ENCODE measurements around the gene ANKS3.
A peak's percentile ranks its signal among the peaks of the same experiment; 100 is the strongest.

The ANKS3 gene, protein sequence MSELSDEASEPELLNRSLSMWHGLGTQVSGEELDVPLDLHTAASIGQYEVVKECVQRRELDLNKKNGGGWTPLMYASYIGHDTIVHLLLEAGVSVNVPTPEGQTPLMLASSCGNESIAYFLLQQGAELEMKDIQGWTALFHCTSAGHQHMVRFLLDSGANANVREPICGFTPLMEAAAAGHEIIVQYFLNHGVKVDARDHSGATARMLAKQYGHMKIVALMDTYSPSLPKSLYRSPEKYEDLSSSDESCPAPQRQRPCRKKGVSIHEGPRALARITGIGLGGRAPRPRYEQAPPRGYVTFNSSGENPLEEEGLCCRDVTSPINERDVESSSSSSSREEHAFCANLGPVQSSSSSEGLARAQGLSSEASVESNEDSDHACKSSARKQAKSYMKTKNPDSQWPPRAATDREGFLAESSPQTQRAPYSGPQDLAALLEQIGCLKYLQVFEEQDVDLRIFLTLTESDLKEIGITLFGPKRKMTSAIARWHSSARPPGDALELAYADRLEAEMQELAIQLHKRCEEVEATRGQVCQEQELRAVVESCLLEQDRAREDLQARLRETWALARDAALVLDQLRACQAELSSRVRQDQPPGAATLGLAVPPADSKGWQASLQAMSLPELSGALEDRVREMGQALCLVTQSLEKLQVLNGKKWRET

DNA sequence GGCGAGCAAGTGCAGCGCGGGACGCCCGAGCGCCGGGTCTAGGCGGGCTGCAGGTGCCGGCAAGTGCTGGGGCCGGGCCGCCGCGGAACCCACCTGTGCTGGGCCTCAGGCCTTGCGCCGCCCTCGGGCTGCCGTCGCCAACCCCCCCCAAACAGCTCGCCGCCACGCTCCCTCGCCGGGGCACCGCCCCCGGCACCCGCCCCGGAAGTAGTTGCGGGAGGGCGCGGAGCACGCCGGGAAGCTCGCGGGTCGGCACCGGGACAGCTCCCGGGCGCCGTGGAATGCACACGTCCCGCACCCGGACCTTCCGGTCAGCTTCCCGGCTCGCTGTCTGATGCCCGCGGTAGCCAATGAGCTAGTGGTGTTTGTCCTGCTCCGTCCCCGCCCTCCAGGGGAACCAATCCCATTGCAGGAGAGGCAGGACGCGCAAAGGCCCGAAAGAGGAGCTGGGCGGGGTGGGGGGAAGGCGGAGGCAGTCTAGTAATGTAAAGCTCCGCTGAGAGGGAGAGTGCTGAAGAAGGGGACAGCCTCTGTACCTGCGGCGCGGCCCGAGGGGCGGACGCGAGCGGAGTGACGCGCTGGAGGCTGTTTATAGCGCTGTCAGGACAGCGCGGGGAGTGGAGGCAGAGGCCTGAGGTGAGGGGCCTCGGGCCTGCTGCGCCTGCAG lies at the start of gene ANKS3, which contains the start of gene DNAAF8:
Gene ANKS3 (minus strand): TSS at position 209 of the 667 bp plus-strand sequence. CDS start 4,122 bp downstream, outside the sequence.
Gene DNAAF8 (plus strand): TSS at position 475 of the 667 bp plus-strand sequence. CDS start 1,978 bp downstream, outside the sequence.
- TF ChIP-seq, protein P1, sequence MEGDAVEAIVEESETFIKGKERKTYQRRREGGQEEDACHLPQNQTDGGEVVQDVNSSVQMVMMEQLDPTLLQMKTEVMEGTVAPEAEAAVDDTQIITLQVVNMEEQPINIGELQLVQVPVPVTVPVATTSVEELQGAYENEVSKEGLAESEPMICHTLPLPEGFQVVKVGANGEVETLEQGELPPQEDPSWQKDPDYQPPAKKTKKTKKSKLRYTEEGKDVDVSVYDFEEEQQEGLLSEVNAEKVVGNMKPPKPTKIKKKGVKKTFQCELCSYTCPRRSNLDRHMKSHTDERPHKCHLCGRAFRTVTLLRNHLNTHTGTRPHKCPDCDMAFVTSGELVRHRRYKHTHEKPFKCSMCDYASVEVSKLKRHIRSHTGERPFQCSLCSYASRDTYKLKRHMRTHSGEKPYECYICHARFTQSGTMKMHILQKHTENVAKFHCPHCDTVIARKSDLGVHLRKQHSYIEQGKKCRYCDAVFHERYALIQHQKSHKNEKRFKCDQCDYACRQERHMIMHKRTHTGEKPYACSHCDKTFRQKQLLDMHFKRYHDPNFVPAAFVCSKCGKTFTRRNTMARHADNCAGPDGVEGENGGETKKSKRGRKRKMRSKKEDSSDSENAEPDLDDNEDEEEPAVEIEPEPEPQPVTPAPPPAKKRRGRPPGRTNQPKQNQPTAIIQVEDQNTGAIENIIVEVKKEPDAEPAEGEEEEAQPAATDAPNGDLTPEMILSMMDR (IDR thresholded peaks at IDR 0.05; ENCODE audit: low read depth, low read length, missing control alignments): no peak
- peak; percentile 94 for DNase-seq (ENCODE audit: low read depth)
- peak within 1 kb of the TSS; percentile 96 for H3K4me3 ChIP-seq (ENCODE audit: low read depth, low read length)
- in situ Hi-C loops (cut with HindIII; ENCODE audit: low sequenced_read_pairs): no loop called here

DNA sequence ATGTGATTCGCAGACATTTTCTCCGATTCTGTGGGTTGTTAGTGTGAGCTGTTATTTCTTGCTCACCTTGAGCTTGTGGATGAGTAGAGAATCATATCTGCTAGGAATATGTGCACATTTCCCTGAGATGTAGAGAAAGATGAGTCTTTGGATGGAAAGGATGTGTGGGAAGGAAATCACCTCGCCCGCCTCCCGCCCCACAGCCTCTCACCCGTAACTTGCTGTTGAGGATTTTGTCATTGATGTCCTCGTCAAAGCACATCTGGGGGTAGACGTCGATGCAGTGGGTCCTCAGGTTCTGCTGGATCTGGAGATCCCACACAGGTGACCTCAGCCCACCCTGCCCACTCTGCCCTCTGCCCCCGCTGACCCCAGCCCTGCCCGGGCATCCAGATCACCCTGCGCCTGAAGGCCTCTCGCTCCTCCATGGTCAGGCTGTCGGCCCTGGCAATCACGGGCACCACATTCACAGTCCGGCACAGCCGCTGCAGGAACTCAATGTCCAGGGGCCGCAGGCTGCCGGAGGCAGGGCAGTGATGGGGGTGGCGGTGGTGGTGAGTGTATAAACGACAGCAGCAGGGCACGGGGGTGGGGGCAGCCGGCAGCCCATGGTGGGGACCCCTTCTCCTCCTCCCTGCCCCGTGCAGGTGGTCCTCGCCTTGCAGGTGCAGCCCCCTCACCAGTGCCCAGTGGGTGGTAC lies 49.3 kb upstream of the ANKS3 start:
- DNase-seq (ENCODE audit: low read depth): no peak
- in situ Hi-C loops (cut with HindIII; ENCODE audit: low sequenced_read_pairs): no loop called here
- TF ChIP-seq, protein P1 (IDR thresholded peaks at IDR 0.05; ENCODE audit: low read depth, low read length, missing control alignments): no peak
- H3K4me3 ChIP-seq (ENCODE audit: low read depth, low read length): no peak overlapping the region

DNA sequence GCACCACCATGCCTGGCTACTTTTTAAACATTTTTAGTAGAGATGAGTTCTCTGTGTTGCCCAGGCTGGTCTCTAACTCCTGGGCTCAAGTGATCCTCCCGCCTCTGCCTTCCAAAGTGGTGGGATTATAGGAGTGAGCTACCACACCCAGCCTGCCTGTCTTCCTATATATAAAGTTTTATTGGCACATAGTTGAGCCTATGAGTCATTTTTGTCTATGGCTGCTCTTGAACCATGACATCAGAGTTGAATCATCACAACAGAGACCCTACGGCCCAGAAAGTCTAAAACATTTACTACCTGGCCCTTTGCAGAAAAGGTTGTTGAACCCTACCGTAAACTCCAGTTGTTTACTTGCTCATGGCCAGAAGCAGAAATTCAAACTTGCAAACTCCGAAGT lies 46.2 kb upstream of the ANKS3 start:
- in situ Hi-C loops (cut with HindIII; ENCODE audit: low sequenced_read_pairs): no loop called here
- TF ChIP-seq, protein P1 (IDR thresholded peaks at IDR 0.05; ENCODE audit: low read depth, low read length, missing control alignments): no peak
- no peak overlapping the region for H3K4me3 ChIP-seq (ENCODE audit: low read depth, low read length)
- no peak for DNase-seq (ENCODE audit: low read depth)

DNA sequence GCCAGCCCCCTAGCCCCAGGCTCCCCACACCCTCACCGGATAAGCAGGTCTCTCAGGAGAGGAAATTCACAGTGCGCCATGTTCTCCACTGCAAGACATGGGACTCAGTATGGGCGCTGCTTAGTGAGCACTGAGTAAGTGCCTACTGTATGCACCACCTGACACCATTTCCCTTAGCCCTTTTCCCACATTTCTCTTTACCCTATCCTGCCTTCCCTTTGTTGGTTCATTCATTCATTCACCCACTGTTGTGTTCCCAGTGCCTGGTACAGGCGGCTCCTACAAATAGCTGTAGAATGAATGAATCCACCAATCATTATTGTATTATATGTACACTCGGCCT lies 44.0 kb upstream of the ANKS3 start:
- TF ChIP-seq, protein P1 (IDR thresholded peaks at IDR 0.05; ENCODE audit: low read depth, low read length, missing control alignments): no peak
- in situ Hi-C loops (cut with HindIII; ENCODE audit: low sequenced_read_pairs): no loop called here
- no peak overlapping the region for H3K4me3 ChIP-seq (ENCODE audit: low read depth, low read length)
- no peak for DNase-seq (ENCODE audit: low read depth)

DNA sequence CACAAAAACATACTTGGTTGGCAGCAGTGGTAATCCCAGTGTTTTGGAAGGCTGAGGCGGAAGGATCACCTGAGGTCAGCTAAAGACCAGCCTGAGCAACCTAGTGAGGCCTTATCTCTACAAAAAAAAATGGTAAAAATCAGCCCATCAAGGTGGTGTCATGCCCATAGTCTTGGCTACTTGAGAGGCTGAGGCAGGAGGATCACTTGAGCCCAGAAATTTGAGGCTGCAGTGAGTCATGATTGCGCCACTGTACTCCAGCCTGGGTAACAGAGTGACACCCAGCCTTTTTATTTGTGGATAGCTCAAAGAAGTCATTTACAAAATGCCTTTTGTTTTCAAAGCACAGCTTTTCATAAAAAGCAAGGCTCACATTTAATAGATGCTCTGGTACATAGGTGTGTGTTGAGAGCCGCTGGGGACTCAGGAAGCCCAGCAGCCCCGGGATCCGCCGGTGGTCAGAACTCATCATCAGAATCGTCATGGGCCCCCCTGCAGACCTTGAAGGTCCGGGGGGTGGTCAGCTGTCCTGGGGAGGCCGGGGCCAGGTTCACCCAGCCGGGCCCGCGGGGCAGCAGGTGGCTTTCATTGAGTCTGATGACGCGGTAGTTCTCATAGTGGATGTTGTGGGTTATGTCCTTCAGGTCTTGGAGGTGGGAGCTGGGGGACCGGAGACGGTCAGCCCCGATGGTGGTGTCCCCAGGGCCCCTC lies 43.4 kb upstream of the ANKS3 start:
- no peak for DNase-seq (ENCODE audit: low read depth)
- in situ Hi-C loops (cut with HindIII; ENCODE audit: low sequenced_read_pairs): no loop called here
- TF ChIP-seq, protein P1 (IDR thresholded peaks at IDR 0.05; ENCODE audit: low read depth, low read length, missing control alignments): no peak
- no peak overlapping the region for H3K4me3 ChIP-seq (ENCODE audit: low read depth, low read length)
